Right lobe of liver (tissue), 4 donors: ENCODE data around the gene NPLOC4.
"Not testable (repeated sequence)": the region's sequence is repeated elsewhere in the genome, so short reads cannot be mapped to it uniquely, and the experiment has no call there.

ENCODE experiments used
- CTCF ChIP-seq, 4 donors: fragments of 200-600 bp in 3 of 4; fragments of 450-650 bp in 1 of 4; IDR thresholded peaks; one replicate each; pipeline versions ENCODE4 v1.5.1 to v1.8.0; 2016 to 2022; ENCODE audit warnings: antibody characterized with exemption in 4 of 4, mild to moderate bottlenecking in 2 of 4
- POLR2A ChIP-seq: fragments of 450-650 bp; IDR thresholded peaks from one replicate; pipeline ENCODE4 v1.6.1; 2017; ENCODE audit warnings: antibody characterized with exemption, mild to moderate bottlenecking
- donor health status: DM: no; HTN: no; CAD: no.
- donor health status: DM: no; HTN: no; CAD: no.
- donor health status: DM: no; HTN: yes; CAD: no.

- TF ChIP-seq CTCF (IDR thresholded peaks at IDR 0.05); POLR2A: not testable (repeated sequence)
These were observed 104.9 kb downstream of the NPLOC4 start for GRCh38 chr17:81531998-81532404.
